HCT116 (cell line): ENCODE measurements around the gene NAA80. TPM values are rescaled to one million over a fixed set of nuclear protein-coding genes. Genes with fewer than 3 reads are reported as not detected.
A peak's percentile ranks its signal among the peaks of the same experiment; 100 is the strongest.

Source experiments
- ATAC-seq: fragments of 200-7000 bp; cut with Tn5 transposase; 2 replicates; pipeline ENCODE4 v1.9.1; 2020; ENCODE audit warnings: mild to moderate bottlenecking, moderate library complexity
- BruUV-seq: library from RNA; stranded (reverse); fragments of 400-500 nt; replicated peaks from 2 replicates; lab custom pipeline; 2021; lab: Mats Ljungman, UMichigan
- CTCF ChIA-PET: fragments of 300-600 bp; sonication (Branson Sonifier 250); formaldehyde crosslinking; loops from one replicate; lab custom pipeline; 2021; ENCODE audit warnings: antibody characterized with exemption; lab: Charles Lee
- POLR2A ChIA-PET: fragments of 300-600, 350-600 bp; sonication (Branson Sonifier 250); formaldehyde crosslinking; loops from one replicate; lab custom pipeline; 2021; ENCODE audit warnings: antibody characterized with exemption; lab: Charles Lee
- RAD21 ChIA-PET, 2 experiments: fragments of 300-600 bp; sonication (Branson Sonifier 250); formaldehyde crosslinking; loops; one replicate each; lab custom pipeline; 2023; ENCODE audit warnings: low total read pairs in 2 of 2; ENCODE audit not compliant: uncharacterized antibody in 2 of 2, unreplicated experiment in 2 of 2, low non-redundant PET in 1 of 2; lab: Charles Lee
- DNase-seq: peaks from one replicate; pipeline ENCODE4 v3.0.0-alpha.2; 2010; ENCODE audit warnings: low read depth, low spot score
- H2AFZ ChIP-seq: fragments of 200-600 bp; shearing (Covaris generic), sonication (generic); 2 replicates; pipeline ENCODE4 v1.6.1; 2017; ENCODE audit warnings: low read depth, mixed run types, mixed read lengths, antibody characterized with exemption, low read length; ENCODE audit not compliant: poor library complexity, severe bottlenecking
- H3K27ac ChIP-seq: 2 replicates; pipeline ENCODE4 v1.5.1; 2012; ENCODE audit warnings: low read depth, low read length
- H3K27me3 ChIP-seq: fragments of 200-600 bp; sonication (generic); 2 replicates; pipeline ENCODE4 v1.6.1; 2016; ENCODE audit warnings: mixed run types, low read length, mixed read lengths; ENCODE audit not compliant: insufficient read depth
- H3K36me3 ChIP-seq, 2 experiments: fragments of 200-500 bp in 1 of 2; fragments of 200-600 bp in 1 of 2; sonication (Bioruptor generic) in 1 of 2; sonication (generic) in 1 of 2; 2 replicates each; pipeline versions ENCODE4 v1.5.1 to v1.6.1; 2014 to 2016; ENCODE audit warnings: low read length in 2 of 2, inconsistent platforms in 1 of 2, mixed read lengths in 1 of 2, mixed run types in 1 of 2; ENCODE audit not compliant: insufficient read depth in 2 of 2, control insufficient read depth in 1 of 2
- H3K4me1 ChIP-seq, 2 experiments: fragments of 200-600 bp in 1 of 2; sonication (generic) in 1 of 2; 2 replicates each; pipeline versions ENCODE4 v1.5.1 to v1.6.1; 2012 to 2017; ENCODE audit warnings: low read length in 2 of 2, inconsistent platforms in 1 of 2, mild to moderate bottlenecking in 1 of 2, mixed read lengths in 1 of 2, mixed run types in 1 of 2, moderate library complexity in 1 of 2; ENCODE audit not compliant: insufficient read depth in 2 of 2, control insufficient read depth in 1 of 2
- H3K4me2 ChIP-seq: fragments of 200-600 bp; sonication (generic); 2 replicates; pipeline ENCODE4 v1.6.1; 2017; ENCODE audit warnings: mixed run types, low read length, mixed read lengths
- H3K4me3 ChIP-seq, 2 experiments: fragments of 200-600 bp in 1 of 2; sonication (generic) in 1 of 2; replicated peaks in 1 of 2; 2 replicates each; pipeline ENCODE4 v1.5.1; 2011 to 2016; ENCODE audit warnings: low read length in 2 of 2, control low read depth in 1 of 2, low read depth in 1 of 2, mild to moderate bottlenecking in 1 of 2, mixed read lengths in 1 of 2, mixed run types in 1 of 2
- H3K79me2 ChIP-seq: fragments of 200-600 bp; sonication (generic); 2 replicates; pipeline ENCODE4 v1.6.1; 2017; ENCODE audit warnings: mild to moderate bottlenecking, mixed run types, low read length, moderate library complexity, mixed read lengths; ENCODE audit not compliant: insufficient read depth
- H3K9ac ChIP-seq: fragments of 200-600 bp; sonication (generic); 2 replicates; pipeline ENCODE4 v1.6.1; 2016; ENCODE audit warnings: low read length, mixed read lengths
- H3K9me2 ChIP-seq: fragments of 200-600 bp; sonication (generic), shearing (Covaris generic); 2 replicates; pipeline ENCODE4 v1.6.1; 2017; ENCODE audit warnings: mixed run types, mild to moderate bottlenecking, moderate library complexity; ENCODE audit not compliant: insufficient read depth
- H3K9me3 ChIP-seq, 2 experiments: fragments of 200-500 bp in 1 of 2; fragments of 200-600 bp in 1 of 2; sonication (Bioruptor generic) in 1 of 2; sonication (generic) in 1 of 2; 2 replicates each; pipeline ENCODE4 v1.6.1; 2014 to 2017; ENCODE audit warnings: low read length in 2 of 2, mixed read lengths in 2 of 2, inconsistent platforms in 1 of 2, low read depth in 1 of 2, mild to moderate bottlenecking in 1 of 2, mixed run types in 1 of 2, moderate library complexity in 1 of 2; ENCODE audit not compliant: control insufficient read depth in 1 of 2, insufficient read depth in 1 of 2
- H4K20me1 ChIP-seq: fragments of 200-600 bp; sonication (generic), shearing (Covaris generic); 2 replicates; pipeline ENCODE4 v1.6.1; 2017; ENCODE audit warnings: mixed run types, mild to moderate bottlenecking, moderate library complexity; ENCODE audit not compliant: insufficient read depth
- ATF3 ChIP-seq: IDR thresholded peaks from 2 replicates; pipeline ENCODE4 v1.6.1; 2012
- CBX3 ChIP-seq: IDR thresholded peaks from 2 replicates; pipeline ENCODE4 v1.6.1; 2012; ENCODE audit warnings: low read depth
- ELF1 ChIP-seq: IDR thresholded peaks from 2 replicates; pipeline ENCODE4 v1.6.1; 2012; ENCODE audit warnings: low read depth, borderline replicate concordance
- MAX ChIP-seq: IDR thresholded peaks from 2 replicates; pipeline ENCODE4 v1.6.1; 2012
- POLR2A ChIP-seq: IDR thresholded peaks from 2 replicates; pipeline ENCODE4 v1.7.0; 2011; ENCODE audit warnings: borderline replicate concordance; ENCODE audit not compliant: insufficient read depth, insufficient read length; ENCODE audit errors: extremely low read depth
- POLR2AphosphoS5 ChIP-seq: IDR thresholded peaks from 2 replicates; pipeline ENCODE4 v1.6.1; 2011; ENCODE audit warnings: mild to moderate bottlenecking, low read depth, low read length, moderate library complexity
- RAD21 ChIP-seq: IDR thresholded peaks from 2 replicates; pipeline ENCODE4 v1.6.1; 2012; ENCODE audit warnings: low read depth, mild to moderate bottlenecking
- REST ChIP-seq: IDR thresholded peaks from 2 replicates; pipeline ENCODE4 v1.6.1; 2012; ENCODE audit warnings: low read depth
- SIN3A ChIP-seq: IDR thresholded peaks from 2 replicates; pipeline ENCODE4 v1.6.1; 2012; ENCODE audit warnings: low read depth
- SP1 ChIP-seq: IDR thresholded peaks from 2 replicates; pipeline ENCODE4 v1.6.1; 2012; ENCODE audit warnings: low read depth
- SRF ChIP-seq: IDR thresholded peaks from 2 replicates; pipeline ENCODE4 v1.6.1; 2012; ENCODE audit warnings: low read depth
- TCF7L2 ChIP-seq: IDR thresholded peaks from 2 replicates; pipeline ENCODE4 v1.7.0; 2011; ENCODE audit warnings: borderline replicate concordance, inconsistent platforms; ENCODE audit not compliant: insufficient read depth, insufficient read length; ENCODE audit errors: extremely low read depth
- YY1 ChIP-seq: IDR thresholded peaks from 2 replicates; pipeline ENCODE4 v1.6.1; 2011; ENCODE audit warnings: low read length, low read depth, moderate library complexity, mild to moderate bottlenecking; ENCODE audit not compliant: insufficient replicate concordance; ENCODE audit errors: extremely low read depth
- ZFX ChIP-seq: fragments of 450-650 bp; IDR thresholded peaks from 2 replicates; pipeline ENCODE4 v1.6.1; 2017
- ZNF274 ChIP-seq: fragments of 200-500 bp; sonication (Bioruptor generic); IDR thresholded peaks from 2 replicates; pipeline ENCODE4 v1.6.1; 2014; ENCODE audit warnings: mild to moderate bottlenecking, low read depth, low read length, inconsistent platforms
- intact Hi-C: fragments of 100-400 bp; cut with micrococcal nuclease; formaldehyde crosslinking; loops from 2 replicates; pipeline ENCODE4 v1.10.0; 2022
- total RNA-seq: library from RNA; stranded (reverse); gene quantifications from one replicate; pipeline ENCODE4 v1.2.1, GENCODE V29; 2021; ENCODE audit not compliant: unreplicated experiment

The NAA80 gene
- total RNA-seq, 1 experiment from 2014 or later: 21.3 TPM

- TF ChIP-seq REST: no peak
- no peak for TF ChIP-seq CBX3
- TF ChIP-seq SRF: no peak
- TF ChIP-seq POLR2AphosphoS5: no peak
- TF ChIP-seq ZNF274: no peak
- TF ChIP-seq TCF7L2: no peak
- TF ChIP-seq POLR2A: no peak
- no peak for TF ChIP-seq YY1
- TF ChIP-seq ELF1: no peak
Measured at GRCh38 chr3:50341996-50342650, 42.9 kb upstream of the NAA80 start (continued).

GRCh38 chr3:50341537-50341936 lies 42.3 kb upstream of the NAA80 start:
- no peaks in the 10 kb centered on the region for H4K20me1 ChIP-seq
- ChIA-PET RAD21 (no interaction called here), POLR2A (interaction anchor here (0.8 to 1.3 kb wide), 2 partner anchors 9 to 40 kb away, joined by 3 to 11 read pairs; partner anchors contain the start of genes CYB561D2 and NPRL2), CTCF (no interaction called here)
- peaks cover 28% of the 10 kb centered on the region for H3K79me2 ChIP-seq
- H3K36me3 ChIP-seq: peaks cover 0 to 3% of the 10 kb centered on the region in 2 experiments; a peak in 1 of 4 replicates
- H3K27me3 ChIP-seq: no peaks in the 10 kb centered on the region
- H3K9ac ChIP-seq: peak overlapping the region; percentile 98
- ATAC-seq (no peak), DNase-seq (no peak)
- peaks cover 28 to 56% of the 10 kb centered on the region in 2 experiments for H3K4me1 ChIP-seq
- intact Hi-C loops: no loop called here
- H3K27ac ChIP-seq: no peak overlapping the region
- no peaks in the 10 kb centered on the region for H3K9me2 ChIP-seq
- no TSS peak for BruUV-seq
- H3K4me3 ChIP-seq: peak overlapping the region; percentile 62 to 89
- H3K9me3 ChIP-seq: no peaks in the 10 kb centered on the region
- H2AFZ ChIP-seq: no peak overlapping the region
- peak overlapping the region; percentile 95 for H3K4me2 ChIP-seq
- TF ChIP-seq MAX: no peak
- TF ChIP-seq ZFX: no peak
- TF ChIP-seq RAD21: no peak
- TF ChIP-seq SP1: no peak
- no peak for TF ChIP-seq REST
- TF ChIP-seq SIN3A: no peak
- TF ChIP-seq SRF: no peak
- no peak for TF ChIP-seq YY1
- TF ChIP-seq ATF3: no peak
